ENCODE results near the gene GGT5.

- TF ChIP-seq POLR2AphosphoS5 (IDR thresholded peaks at IDR 0.05; ENCODE audit: low read depth, low read length) (no peak), POLR2A (IDR thresholded peaks at IDR 0.05; ENCODE audit: low read depth, low read length) (no peak), TAF1 (IDR thresholded peaks at IDR 0.05; ENCODE audit: low read depth, low read length) (no peak), SPI1 (IDR thresholded peaks at IDR 0.05; ENCODE audit: low read depth, low read length) (no peak), PAX5 (IDR thresholded peaks at IDR 0.05; ENCODE audit: insufficient read depth, low read length, severe bottlenecking) (no peak), POU2F2 (IDR thresholded peaks at IDR 0.05; ENCODE audit: low read depth, low read length) (no peak)
These were observed 58.5 kb downstream of the GGT5 start for GRCh38 chr22:24186352-24186740.

Measured in GM12891 (cell line).